GM19324 (cell line): ENCODE results near the gene SORBS1.

Experiments used
- ATAC-seq: cut with Tn5 transposase; IDR thresholded peaks from one replicate; pipeline ENCODE4 v1.9.1; 2021; ENCODE audit warnings: mild to moderate bottlenecking, moderate library complexity; ENCODE audit not compliant: unreplicated experiment, low FRiP score

Gene SORBS1

GRCh38 chr10:95445223-95445836, 115.8 kb downstream of the SORBS1 start:
- no peak for ATAC-seq

DNA sequence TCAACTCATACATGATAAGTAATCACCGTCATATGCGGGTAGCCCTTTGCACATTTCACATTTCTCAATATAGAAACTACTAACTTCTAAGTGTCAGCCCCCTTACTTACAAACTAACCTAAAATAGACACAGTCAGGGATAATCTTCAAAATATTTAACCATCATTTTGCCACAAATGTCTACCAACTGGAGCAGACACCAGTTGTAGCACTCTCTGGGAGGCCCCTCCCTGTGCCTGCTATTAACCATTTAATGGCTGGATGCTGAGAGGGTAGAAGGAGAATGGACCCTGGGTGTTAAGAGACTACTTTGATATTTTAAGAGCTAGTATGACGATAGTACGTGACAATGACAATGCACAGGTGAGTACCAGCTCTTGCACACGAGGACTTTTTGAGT, 116.4 kb downstream of the SORBS1 start:
- ATAC-seq, result no peak

DNA sequence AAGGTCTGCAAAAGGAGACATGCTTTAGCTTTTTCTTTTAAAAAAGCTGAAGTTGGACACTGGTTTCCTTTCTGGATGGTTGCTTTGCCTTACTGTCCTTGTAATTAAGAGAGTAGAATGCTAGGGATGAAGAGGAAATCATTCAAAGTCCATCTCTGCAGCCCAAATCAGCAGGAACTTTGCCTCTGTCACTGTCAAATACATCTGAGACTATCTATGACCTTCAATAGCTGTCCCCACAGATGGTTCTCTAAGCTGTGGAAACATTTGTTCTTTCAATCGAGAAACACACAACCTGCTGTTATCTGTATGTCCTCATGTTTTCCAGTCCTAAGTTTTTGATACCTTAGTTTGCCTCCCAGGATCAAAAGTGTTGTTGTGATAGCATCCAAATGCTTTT, 117.5 kb downstream of the SORBS1 start:
- no peak for ATAC-seq

DNA sequence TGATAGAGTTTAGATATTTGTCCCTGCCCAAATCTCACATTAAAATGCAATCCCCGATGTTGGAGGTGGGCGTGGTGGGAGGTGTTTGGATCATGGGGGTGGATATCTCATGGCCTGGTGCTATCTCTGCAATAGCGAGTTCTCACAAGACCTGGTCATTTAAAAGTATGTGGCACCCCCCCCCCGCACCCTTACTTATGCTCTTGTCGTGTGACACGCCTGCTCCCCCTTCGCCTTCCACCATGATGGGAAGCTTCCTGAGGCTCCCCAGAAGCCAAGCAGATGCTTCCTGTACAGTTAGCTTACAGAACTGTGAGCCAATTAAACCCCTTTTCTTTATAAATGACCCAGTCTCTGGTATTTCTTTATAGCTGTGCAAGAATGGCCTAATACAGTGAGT, 118.8 kb downstream of the SORBS1 start:
- ATAC-seq, result no peak

- ATAC-seq, result peak; percentile 39
Measured at GRCh38 chr10:95441547-95441923, 119.6 kb downstream of the SORBS1 start.

DNA sequence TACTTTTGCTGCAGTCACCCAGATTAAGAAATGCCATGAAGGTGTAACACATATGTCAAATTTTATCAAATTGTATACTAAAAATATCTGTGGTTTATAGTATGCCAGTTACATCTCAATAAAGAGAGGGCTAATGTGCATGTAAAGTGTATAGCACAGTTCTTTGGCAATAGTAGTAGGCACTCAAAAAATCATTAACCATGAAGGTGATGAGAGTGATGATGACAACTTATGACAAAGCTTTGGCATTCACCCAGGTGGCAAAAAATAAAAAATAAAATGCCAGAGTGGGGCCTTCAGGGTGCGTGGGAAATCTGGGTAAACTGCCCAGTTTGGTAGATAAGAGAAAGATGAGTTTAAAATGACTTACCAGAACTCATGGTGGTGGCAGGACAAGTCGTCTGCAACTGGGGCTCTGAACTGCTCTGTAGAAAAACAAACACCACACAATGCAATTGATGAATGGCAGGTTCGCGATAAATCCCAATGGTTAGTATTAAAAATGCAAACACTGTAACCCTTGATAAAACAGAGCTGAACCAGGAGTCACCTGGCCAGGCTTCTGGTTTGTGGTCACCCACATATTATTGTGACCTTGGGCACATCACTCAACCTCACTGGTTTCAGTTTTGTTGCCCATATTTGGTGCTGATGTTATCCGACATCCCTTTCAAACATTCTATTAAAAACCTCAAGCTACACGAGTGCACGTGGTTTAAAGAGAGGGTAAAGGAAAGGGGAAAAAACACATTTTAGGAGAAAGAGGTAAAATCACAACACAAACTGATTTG, 120.2 kb downstream of the SORBS1 start:
- ATAC-seq, result peak; percentile 78

- ATAC-seq, result no peak
Measured at GRCh38 chr10:95440038-95440725, 121.0 kb downstream of the SORBS1 start.

DNA sequence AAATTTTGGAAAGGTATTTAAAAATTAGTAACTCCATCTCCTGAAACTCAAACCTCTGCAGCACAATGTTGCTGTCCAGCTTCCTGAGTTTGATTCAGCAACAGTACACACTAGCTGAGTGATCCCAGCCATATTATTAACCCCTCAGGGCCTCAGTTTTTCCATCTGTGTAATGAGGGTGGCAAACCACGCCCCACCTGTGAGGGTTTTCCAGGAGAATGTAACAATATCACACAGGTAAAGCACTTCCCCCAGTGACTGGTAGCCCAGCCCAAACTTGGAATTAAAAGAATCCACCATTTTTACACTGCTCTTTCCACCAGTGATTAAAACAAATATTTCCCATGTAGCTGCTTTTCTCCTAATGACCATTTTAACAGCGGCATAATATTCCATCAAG, 122.4 kb downstream of the SORBS1 start:
- no peak for ATAC-seq

GRCh38 chr10:95437669-95438068, 123.5 kb downstream of the SORBS1 start:
- ATAC-seq, result no peak

- ATAC-seq, result no peak
Measured at GRCh38 chr10:95435548-95436279, 125.5 kb downstream of the SORBS1 start.

DNA sequence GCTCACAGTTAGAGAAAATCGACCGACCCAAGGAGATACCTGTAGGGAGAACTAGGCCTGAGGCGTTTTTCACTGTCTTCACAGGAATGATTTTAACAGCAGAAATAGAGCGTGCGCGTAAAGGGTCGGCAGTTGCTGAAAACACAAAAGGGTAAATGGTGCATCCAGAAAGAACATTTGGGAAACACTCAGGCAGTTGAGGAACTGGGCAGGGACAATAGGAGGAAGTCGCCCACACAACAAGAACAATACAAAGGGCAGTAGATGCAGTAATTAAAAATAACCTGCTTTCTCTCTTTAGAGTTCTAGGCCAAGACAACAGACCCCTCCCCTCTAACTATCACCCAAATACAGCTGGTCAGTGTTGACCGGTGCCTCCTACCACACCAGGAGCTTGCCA, 126.6 kb downstream of the SORBS1 start:
- no peak for ATAC-seq

- peak; percentile 50 for ATAC-seq
Measured at GRCh38 chr10:95431900-95432342, 129.2 kb downstream of the SORBS1 start.

GRCh38 chr10:95430231-95430951, 130.8 kb downstream of the SORBS1 start:
- peak; percentile 81 for ATAC-seq

DNA sequence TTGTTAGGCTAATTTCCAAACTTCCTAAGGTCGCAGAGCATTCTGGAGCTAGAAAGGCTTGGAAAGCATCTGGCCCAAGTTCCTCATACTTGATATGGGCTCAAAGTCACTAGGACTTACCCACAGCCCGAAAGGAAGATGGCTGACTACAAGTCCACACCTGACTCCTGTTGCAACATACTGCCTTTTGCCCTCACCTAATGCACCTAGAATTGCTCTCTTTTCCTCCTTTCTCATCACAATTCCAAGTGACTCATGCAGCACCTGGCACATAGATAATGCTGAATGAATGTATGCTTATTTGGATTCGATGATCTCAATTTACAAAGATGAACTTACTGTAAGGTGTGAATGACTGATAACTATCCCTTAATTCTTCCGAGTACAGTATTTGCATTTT, 131.5 kb downstream of the SORBS1 start:
- ATAC-seq, result no peak

DNA sequence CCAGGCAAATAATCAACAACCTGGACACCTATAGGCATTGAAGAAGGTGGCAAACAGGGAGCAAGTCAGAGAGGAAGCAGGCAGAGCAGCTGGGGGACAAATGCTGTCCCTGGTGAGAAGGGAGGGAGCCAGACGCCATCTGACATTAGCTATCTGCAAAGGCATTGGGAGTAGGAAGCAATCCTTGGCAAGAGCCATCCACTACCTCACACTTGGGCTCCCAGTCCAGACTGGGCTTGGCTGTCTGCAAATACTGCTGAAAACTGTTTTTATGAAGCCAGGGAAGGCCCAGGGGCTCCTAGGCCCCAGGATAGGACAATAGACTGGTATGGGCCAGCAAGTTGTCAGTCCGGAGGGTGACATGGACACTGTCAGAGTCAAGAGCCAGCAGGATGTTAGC, 132.5 kb downstream of the SORBS1 start:
- no peak for ATAC-seq

GRCh38 chr10:95426482-95426881, 134.7 kb downstream of the SORBS1 start:
- no peak for ATAC-seq

DNA sequence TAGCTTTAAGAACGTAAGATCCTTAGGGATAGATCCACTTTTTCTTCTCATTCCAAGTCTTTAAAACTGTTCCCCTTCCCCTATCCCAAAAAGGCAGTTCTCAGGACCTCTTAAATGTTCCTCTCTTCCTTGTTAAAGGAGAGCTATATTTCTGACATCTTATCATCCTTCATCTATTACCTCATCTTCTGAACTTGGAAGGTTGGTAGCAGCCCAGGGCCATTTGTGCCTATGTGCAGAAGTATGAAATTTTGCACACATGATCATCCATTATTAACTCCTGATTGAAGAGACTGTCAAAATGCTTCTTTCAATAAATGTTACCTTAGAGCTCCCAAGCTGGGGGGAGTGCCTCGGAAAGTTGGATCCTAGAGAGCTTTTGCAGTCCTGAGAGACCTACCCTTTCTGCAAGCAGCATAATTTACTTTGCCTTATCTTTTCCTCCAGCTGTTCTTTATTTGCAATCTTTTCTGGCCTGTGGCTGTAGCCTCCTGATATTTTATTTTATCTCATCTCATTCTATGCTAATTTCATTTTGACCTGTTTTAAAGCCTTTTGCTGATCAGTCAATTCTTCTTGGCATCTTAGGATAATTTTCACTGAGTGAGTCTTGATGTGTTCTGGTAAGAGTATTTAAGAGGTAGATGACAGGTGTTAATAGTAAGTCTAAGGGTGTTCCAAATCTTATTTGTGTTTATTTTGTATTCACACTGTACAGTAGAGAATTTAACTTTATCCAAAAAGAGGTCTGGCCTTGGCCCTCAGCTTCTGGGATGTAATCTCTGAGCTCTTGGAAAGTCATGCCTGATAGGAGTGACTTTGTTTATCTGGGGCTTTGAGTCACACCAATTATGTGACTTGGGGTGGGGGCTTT, 135.3 kb downstream of the SORBS1 start:
- ATAC-seq, result no peak

- ATAC-seq, result no peak
Measured at GRCh38 chr10:95423164-95424005, 137.8 kb downstream of the SORBS1 start.
